Type B pancreatic cell (in vitro differentiated cells): ENCODE data around the gene ABCB6. TPM values are rescaled to one million over a fixed set of nuclear protein-coding genes. Genes with fewer than 3 reads are reported as not detected.

Experiments used
- DNase-seq: peaks from one replicate; pipeline ENCODE4 v3.0.0; 2021; ENCODE audit warnings: mixed read lengths; ENCODE audit not compliant: unreplicated experiment; ENCODE audit errors: extremely low spot score
- H3K27ac Mint-ChIP-seq: 2 replicates; pipeline ENCODE4 v1.8.0; 2021; ENCODE audit warnings: mild to moderate bottlenecking, mixed read lengths
- H3K27me3 Mint-ChIP-seq: 2 replicates; pipeline ENCODE4 v1.8.0; 2021; ENCODE audit warnings: mixed read lengths
- H3K36me3 Mint-ChIP-seq: 2 replicates; pipeline ENCODE4 v1.8.0; 2021; ENCODE audit warnings: mixed read lengths
- H3K4me1 Mint-ChIP-seq: one replicate; pipeline ENCODE4 v1.8.0; 2021; ENCODE audit warnings: mixed read lengths; ENCODE audit not compliant: unreplicated experiment
- H3K4me3 Mint-ChIP-seq: 2 replicates; pipeline ENCODE4 v1.8.0; 2021; ENCODE audit warnings: mild to moderate bottlenecking, mixed read lengths
- H3K9me3 Mint-ChIP-seq: 2 replicates; pipeline ENCODE4 v1.8.0; 2021; ENCODE audit warnings: mixed read lengths
- CTCF ChIP-seq: fragments of 200-600 bp; sonication (generic); conservative IDR thresholded peaks from 2 replicates; pipeline ENCODE4 v1.5.0; 2021; ENCODE audit warnings: antibody characterized with exemption, mild to moderate bottlenecking
- total RNA-seq: library from RNA; stranded (reverse); gene quantifications from 2 replicates; pipeline ENCODE4 v1.2.1, GENCODE V29; 2021; ENCODE audit warnings: low replicate concordance

Gene ABCB6
- total RNA-seq, 1 donor from 2014 or later = 40.4 TPM

DNA sequence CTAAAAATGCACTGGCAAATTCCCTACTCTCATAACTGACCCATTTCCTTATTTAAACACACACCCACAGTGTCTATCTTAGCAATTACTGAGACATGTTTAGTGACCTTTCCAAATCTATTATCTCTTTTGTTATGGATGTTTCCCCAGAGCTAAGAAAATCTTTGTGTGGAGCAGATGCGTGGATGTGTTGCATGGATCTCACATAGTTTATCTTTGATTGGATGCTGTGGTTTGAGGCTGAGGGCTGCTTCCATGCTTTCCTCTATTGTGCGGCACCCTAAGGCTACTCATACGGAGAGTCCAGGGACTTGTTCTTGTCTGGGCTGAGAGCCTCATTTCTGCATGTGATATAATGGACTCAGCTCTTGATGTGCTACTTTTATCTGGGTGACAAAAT, 15.6 kb upstream of the ABCB6 start:
- peaks cover 7% of the 10 kb centered on the region for H3K4me1 Mint-ChIP-seq
- no peak overlapping the region for H3K4me3 Mint-ChIP-seq
- no peaks in the 10 kb centered on the region for H3K27me3 Mint-ChIP-seq
- H3K9me3 Mint-ChIP-seq = no peaks in the 10 kb centered on the region
- H3K36me3 Mint-ChIP-seq = peaks cover 10% of the 10 kb centered on the region
- TF ChIP-seq CTCF = no peak
- no peak overlapping the region for H3K27ac Mint-ChIP-seq
- DNase-seq = no peak

GRCh38 chr2:219230059-219230540, 11.3 kb upstream of the ABCB6 start:
- Mint-ChIP-seq H3K36me3 (peaks cover 18% of the 10 kb centered on the region), H3K4me1 (peaks cover 20% of the 10 kb centered on the region), H3K9me3 (no peaks in the 10 kb centered on the region), H3K27ac (peak overlapping the region; percentile 100), H3K27me3 (no peaks in the 10 kb centered on the region), H3K4me3 (peak overlapping the region; percentile 100)
- no peak for DNase-seq
- no peak for TF ChIP-seq CTCF

- peak within 1 kb of the TSS; percentile 100 for H3K27ac Mint-ChIP-seq
- DNase-seq = peak; percentile 97
- H3K4me1 Mint-ChIP-seq = peaks cover 20% of the 10 kb centered on the region
- no peaks in the 10 kb centered on the region for H3K9me3 Mint-ChIP-seq
- H3K27me3 Mint-ChIP-seq = no peaks in the 10 kb centered on the region
- peak within 1 kb of the TSS; percentile 100 for H3K4me3 Mint-ChIP-seq
- no peak for TF ChIP-seq CTCF
- peaks cover 19% of the 10 kb centered on the region for H3K36me3 Mint-ChIP-seq
Observed at GRCh38 chr2:219229305-219230058, 10.7 kb upstream of the ABCB6 start, which contains the start of the genes ANKZF1 and ATG9A. TSS of gene ANKZF1 (plus strand) at chr2:219229806. CDS start at chr2:219230258, 452 bp downstream. TSS of gene ATG9A (minus strand) at chr2:219229636. CDS start at chr2:219228024, 1,612 bp downstream.

- H3K27me3 Mint-ChIP-seq = no peaks in the 10 kb centered on the region
- H3K27ac Mint-ChIP-seq = peak overlapping the region; percentile 51
- no peaks in the 10 kb centered on the region for H3K9me3 Mint-ChIP-seq
- peaks cover 16% of the 10 kb centered on the region for H3K36me3 Mint-ChIP-seq
- TF ChIP-seq CTCF = no peak
- peak overlapping the region; percentile 84 for H3K4me3 Mint-ChIP-seq
- no peak for DNase-seq
- peaks cover 20% of the 10 kb centered on the region for H3K4me1 Mint-ChIP-seq
Observed at GRCh38 chr2:219228911-219229304, 10.2 kb upstream of the ABCB6 start.

DNA sequence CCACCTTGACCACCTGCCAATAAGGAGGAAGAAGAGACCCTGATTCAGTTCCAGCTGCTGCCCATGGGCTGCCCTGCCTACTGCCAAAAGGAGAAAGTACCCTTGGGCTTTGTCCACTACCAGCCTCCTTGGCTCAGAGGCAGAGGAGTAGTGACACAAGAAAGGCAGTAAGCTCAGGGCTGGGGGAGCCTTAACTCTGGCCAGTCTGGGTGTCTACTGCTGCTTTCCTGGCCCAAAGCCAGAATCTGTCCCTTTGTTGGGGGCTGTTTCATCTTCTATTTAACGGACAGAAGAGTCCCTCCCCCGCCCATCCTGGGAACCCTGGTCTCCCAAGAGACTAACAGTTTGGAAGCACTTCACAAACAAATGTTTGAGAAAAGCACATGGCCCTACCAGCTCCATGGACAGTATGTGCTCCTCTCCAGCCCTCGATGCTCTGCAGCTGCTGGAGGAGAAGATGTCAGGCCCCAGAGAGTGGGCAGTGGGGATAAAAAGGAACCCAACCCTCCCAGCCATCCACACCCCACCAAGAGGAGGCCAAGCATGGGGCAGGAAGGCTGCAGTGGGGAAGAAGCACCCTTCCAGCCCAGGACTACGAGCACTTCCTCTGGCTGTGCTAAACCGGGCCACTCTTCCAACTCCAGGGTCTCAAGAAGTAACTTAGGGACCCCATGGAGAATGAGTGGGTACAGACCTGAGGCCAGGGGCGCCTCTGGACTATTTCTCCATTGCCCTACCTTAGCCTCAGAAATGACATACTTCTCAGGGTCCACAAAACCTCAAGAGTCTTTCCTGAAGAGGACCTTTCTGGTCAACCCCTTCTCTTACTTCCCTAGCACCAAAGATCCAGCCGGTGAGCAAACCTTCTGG, 9.5 kb upstream of the ABCB6 start:
- TF ChIP-seq CTCF = no peak
- H3K4me1 Mint-ChIP-seq = peaks cover 20% of the 10 kb centered on the region
- no peak for DNase-seq
- H3K27me3 Mint-ChIP-seq = no peaks in the 10 kb centered on the region
- no peaks in the 10 kb centered on the region for H3K9me3 Mint-ChIP-seq
- peaks cover 16% of the 10 kb centered on the region for H3K36me3 Mint-ChIP-seq
- H3K4me3 Mint-ChIP-seq = peak overlapping the region; percentile 84
- H3K27ac Mint-ChIP-seq = peak overlapping the region; percentile 51
